SK-N-SH treated with all-trans-retinoic acid at 6 μM for 48 hours (cell line): ENCODE results near the gene TLE2.

Experiments used
- ATAC-seq: fragments of 200-7000 bp; cut with Tn5 transposase; 3 replicates; pipeline ENCODE4 v1.9.1; 2020; ENCODE audit warnings: mild to moderate bottlenecking, moderate library complexity
- ARNTL ChIP-seq: fragments of 450-650 bp; formaldehyde crosslinking; IDR thresholded peaks from 2 replicates; pipeline ENCODE4 v1.5.0; 2020; ENCODE audit warnings: low read depth, mild to moderate bottlenecking, moderate library complexity, borderline replicate concordance
- BACH2 ChIP-seq: fragments of 250-450 bp; sonication (Bioruptor Pico); IDR thresholded peaks from 2 replicates; pipeline ENCODE4 v1.9.0; 2021; ENCODE audit warnings: mild to moderate bottlenecking, borderline replicate concordance
- CSDC2 ChIP-seq: fragments of 250-450 bp; sonication (Bioruptor Pico); IDR thresholded peaks from 2 replicates; pipeline ENCODE4 v1.5.0; 2020; ENCODE audit warnings: mild to moderate bottlenecking, moderate library complexity
- CSRNP3 ChIP-seq: fragments of 250-450 bp; sonication (Bioruptor Pico); IDR thresholded peaks from 2 replicates; pipeline ENCODE4 v1.5.1; 2021; ENCODE audit warnings: mild to moderate bottlenecking, moderate library complexity
- ESRRG ChIP-seq: fragments of 250-450 bp; sonication (Bioruptor Pico); IDR thresholded peaks from 2 replicates; pipeline ENCODE4 v1.6.1; 2021; ENCODE audit warnings: mild to moderate bottlenecking
- GLIS3 ChIP-seq: fragments of 250-450 bp; sonication (Bioruptor Pico); IDR thresholded peaks from 2 replicates; pipeline ENCODE4 v1.5.0; 2020; ENCODE audit warnings: mild to moderate bottlenecking, moderate library complexity
- ISL1 ChIP-seq: fragments of 250-450 bp; sonication (Bioruptor Pico); IDR thresholded peaks from 2 replicates; pipeline ENCODE4 v2.1.2; 2022; ENCODE audit warnings: mild to moderate bottlenecking, moderate library complexity
- OSR1 ChIP-seq: fragments of 250-450 bp; sonication (Bioruptor Pico); IDR thresholded peaks from 2 replicates; pipeline ENCODE4 v1.8.0; 2022; ENCODE audit warnings: moderate library complexity, mild to moderate bottlenecking, inconsistent platforms
- PATZ1 ChIP-seq: fragments of 250-450 bp; sonication (Bioruptor Pico); IDR thresholded peaks from 2 replicates; pipeline ENCODE4 v1.8.0; 2020; ENCODE audit warnings: mild to moderate bottlenecking, moderate library complexity, borderline replicate concordance
- PPARA ChIP-seq: fragments of 250-450 bp; sonication (Bioruptor Pico); IDR thresholded peaks from 2 replicates; pipeline ENCODE4 v1.5.0; 2020; ENCODE audit warnings: mild to moderate bottlenecking, borderline replicate concordance
- RARB ChIP-seq: fragments of 250-450 bp; sonication (Bioruptor Pico); IDR thresholded peaks from 2 replicates; pipeline ENCODE4 v1.8.0; 2021; ENCODE audit warnings: mild to moderate bottlenecking, moderate library complexity
- SNAI2 ChIP-seq: fragments of 250-450 bp; sonication (Bioruptor Pico); IDR thresholded peaks from 2 replicates; pipeline ENCODE4 v1.5.0; 2020; ENCODE audit warnings: mild to moderate bottlenecking, moderate library complexity
- TCF4 ChIP-seq: fragments of 250-450 bp; sonication (Bioruptor Pico); IDR thresholded peaks from 2 replicates; pipeline ENCODE4 v1.8.0; 2021; ENCODE audit warnings: mild to moderate bottlenecking, moderate library complexity, borderline replicate concordance
- TOX ChIP-seq: fragments of 250-450 bp; sonication (Bioruptor Pico); IDR thresholded peaks from 2 replicates; pipeline ENCODE4 v1.8.0; 2021; ENCODE audit warnings: mild to moderate bottlenecking, moderate library complexity, borderline replicate concordance
- TSHZ2 ChIP-seq: fragments of 250-450 bp; sonication (Bioruptor Pico); IDR thresholded peaks from 2 replicates; pipeline ENCODE4 v1.5.0; 2020; ENCODE audit warnings: mild to moderate bottlenecking, moderate library complexity
- ZC3H10 ChIP-seq: fragments of 250-450 bp; sonication (Bioruptor Pico); IDR thresholded peaks from 2 replicates; pipeline ENCODE4 v1.5.1; 2021; ENCODE audit warnings: mild to moderate bottlenecking, moderate library complexity
- ZFP3 ChIP-seq: fragments of 250-450 bp; sonication (Bioruptor Pico); IDR thresholded peaks from 2 replicates; pipeline ENCODE4 v1.5.0; 2020; ENCODE audit warnings: mild to moderate bottlenecking, moderate library complexity
- ZFP30 ChIP-seq: fragments of 450-650 bp; formaldehyde crosslinking; IDR thresholded peaks from 2 replicates; pipeline ENCODE4 v1.5.0; 2022; ENCODE audit warnings: mild to moderate bottlenecking, moderate library complexity
- ZNF565 ChIP-seq: fragments of 450-650 bp; formaldehyde crosslinking; conservative IDR thresholded peaks from 2 replicates; pipeline ENCODE4 v1.5.0; 2020; ENCODE audit warnings: low read depth, mild to moderate bottlenecking, moderate library complexity
- ZNF70 ChIP-seq: fragments of 450-650 bp; formaldehyde crosslinking; IDR thresholded peaks from 2 replicates; pipeline ENCODE4 v1.5.0; 2020; ENCODE audit warnings: mild to moderate bottlenecking, moderate library complexity
- TF ChIP-seq, protein P1 (sequence below): fragments of 250-450 bp; sonication (Bioruptor Pico); IDR thresholded peaks from 2 replicates; pipeline ENCODE4 v1.8.0; 2021; ENCODE audit warnings: low read depth, mild to moderate bottlenecking, moderate library complexity, borderline replicate concordance
- TF ChIP-seq, protein P2 (sequence below): fragments of 250-450 bp; sonication (Bioruptor Pico); IDR thresholded peaks from 2 replicates; pipeline ENCODE4 v1.5.1; 2020; ENCODE audit warnings: low read depth, mild to moderate bottlenecking, moderate library complexity

Gene TLE2

DNA sequence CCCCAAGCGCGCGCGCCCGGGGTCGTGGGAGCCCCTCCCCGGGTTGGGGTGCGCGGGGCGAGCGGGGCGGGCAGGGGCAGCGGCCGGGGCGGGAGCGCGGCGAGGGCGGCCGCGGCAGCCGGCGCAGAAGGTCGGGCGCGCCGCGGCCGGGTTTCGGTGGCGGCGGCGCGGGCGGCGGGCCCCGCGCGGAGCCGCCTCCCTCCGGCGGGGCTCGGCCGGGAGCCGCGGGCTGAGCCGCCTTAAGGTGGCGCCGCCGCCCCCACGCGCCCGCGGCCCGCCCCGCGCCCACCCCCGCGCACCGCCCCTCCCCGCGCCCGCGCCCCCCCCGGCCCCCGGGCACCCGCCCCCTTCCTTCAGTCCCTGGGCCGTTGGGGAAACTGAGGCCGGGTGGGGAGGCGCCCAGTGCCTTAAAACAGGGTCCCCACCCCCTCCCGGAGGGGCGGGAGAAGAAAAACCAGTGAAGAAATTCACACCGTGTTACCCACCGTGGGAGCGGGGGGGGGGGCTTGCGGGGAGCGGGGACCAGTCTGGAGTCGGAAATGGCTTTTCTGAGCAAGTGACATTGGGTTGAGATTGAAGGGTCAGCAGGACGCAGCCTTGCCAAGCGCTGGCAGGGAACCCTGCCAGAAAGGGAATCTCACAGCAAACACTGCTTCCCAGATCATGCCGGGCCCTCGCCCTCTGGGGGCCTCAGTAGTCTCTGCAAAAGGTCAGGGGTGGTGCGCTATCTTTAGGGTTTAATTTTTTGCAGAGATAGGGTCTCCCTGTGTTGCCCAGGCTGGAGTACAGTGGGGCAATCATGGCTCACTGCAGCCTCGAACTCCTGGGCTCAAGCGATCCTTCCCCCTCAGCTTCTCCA lies at the start of gene TLE2:
Gene TLE2 (minus strand): TSS at position 216 of the 859 bp plus-strand sequence. CDS start 376 bp downstream, outside the sequence.
- no peak for ATAC-seq
- TF ChIP-seq ZNF565 (CRISPR knock-in tag) = no peak
- TF ChIP-seq ZFP3 = no peak
- TF ChIP-seq RARB = no peak
- no peak for TF ChIP-seq ARNTL
- TF ChIP-seq GLIS3 (CRISPR knock-in tag) = no peak
- TF ChIP-seq ZNF70 = no peak
- TF ChIP-seq ESRRG (CRISPR knock-in tag) = no peak
- TF ChIP-seq, protein P1, sequence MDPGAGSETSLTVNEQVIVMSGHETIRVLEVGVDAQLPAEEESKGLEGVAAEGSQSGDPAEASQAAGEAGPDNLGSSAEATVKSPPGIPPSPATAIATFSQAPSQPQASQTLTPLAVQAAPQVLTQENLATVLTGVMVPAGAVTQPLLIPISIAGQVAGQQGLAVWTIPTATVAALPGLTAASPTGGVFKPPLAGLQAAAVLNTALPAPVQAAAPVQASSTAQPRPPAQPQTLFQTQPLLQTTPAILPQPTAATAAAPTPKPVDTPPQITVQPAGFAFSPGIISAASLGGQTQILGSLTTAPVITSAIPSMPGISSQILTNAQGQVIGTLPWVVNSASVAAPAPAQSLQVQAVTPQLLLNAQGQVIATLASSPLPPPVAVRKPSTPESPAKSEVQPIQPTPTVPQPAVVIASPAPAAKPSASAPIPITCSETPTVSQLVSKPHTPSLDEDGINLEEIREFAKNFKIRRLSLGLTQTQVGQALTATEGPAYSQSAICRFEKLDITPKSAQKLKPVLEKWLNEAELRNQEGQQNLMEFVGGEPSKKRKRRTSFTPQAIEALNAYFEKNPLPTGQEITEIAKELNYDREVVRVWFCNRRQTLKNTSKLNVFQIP = no peak
- no peak for TF ChIP-seq CSDC2 (CRISPR knock-in tag)
- no peak for TF ChIP-seq BACH2 (CRISPR knock-in tag)
- TF ChIP-seq PPARA (CRISPR knock-in tag) = no peak
- no peak for TF ChIP-seq ZC3H10 (CRISPR knock-in tag)
- no peak for TF ChIP-seq ISL1 (CRISPR knock-in tag)
- no peak for TF ChIP-seq OSR1 (CRISPR knock-in tag)
- TF ChIP-seq PATZ1 (CRISPR knock-in tag) = no peak
- TF ChIP-seq ZFP30 (CRISPR knock-in tag) = no peak
- TF ChIP-seq TOX (CRISPR knock-in tag) = no peak
- no peak for TF ChIP-seq SNAI2 (CRISPR knock-in tag)
- TF ChIP-seq TSHZ2 (CRISPR knock-in tag) = no peak

DNA sequence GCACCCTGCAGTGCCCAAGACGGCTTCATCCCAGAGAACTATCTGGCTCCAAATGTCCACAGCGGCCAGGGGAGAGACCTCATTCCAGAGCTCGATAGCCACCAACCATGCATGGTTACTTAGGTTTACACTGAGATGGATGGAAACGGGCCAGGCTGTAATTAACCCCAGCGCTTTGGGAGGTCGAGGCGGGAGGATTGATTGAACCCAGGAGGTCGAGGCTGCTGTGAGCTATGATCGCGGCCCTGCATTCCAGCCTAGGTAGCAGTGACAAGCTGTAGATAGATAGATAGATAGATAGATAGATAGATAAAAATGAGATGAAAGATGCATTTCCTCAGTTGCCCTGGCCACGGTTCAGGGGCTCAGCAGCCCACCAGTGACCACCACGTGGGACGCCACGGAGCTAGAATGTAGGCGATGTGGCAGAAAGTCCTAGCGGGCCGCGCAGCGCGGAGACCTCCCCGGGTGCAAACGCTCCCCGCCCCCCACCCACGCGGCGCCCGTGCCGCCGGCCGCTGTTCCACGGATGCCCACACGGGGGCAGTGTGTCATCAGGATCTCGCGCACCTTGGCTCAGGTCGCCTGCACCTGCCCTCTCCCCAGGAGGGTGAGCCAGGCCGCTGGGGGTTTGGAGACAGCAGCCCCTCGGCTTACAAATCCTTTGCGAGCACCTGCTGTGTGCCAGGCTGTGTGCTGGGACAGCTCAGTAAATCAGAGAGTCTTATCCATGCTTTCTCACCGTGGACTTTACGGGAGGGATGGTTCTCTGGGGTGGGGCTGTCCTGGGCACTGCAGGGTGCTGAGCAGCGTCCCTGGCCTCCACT lies 46.7 kb upstream of the TLE2 start:
- no peak for TF ChIP-seq TSHZ2 (CRISPR knock-in tag)
- TF ChIP-seq GLIS3 (CRISPR knock-in tag) = no peak
- no peak for TF ChIP-seq CSRNP3
- TF ChIP-seq ZC3H10 (CRISPR knock-in tag) = no peak
- TF ChIP-seq TCF4 (CRISPR knock-in tag) = no peak
- TF ChIP-seq, protein P2, sequence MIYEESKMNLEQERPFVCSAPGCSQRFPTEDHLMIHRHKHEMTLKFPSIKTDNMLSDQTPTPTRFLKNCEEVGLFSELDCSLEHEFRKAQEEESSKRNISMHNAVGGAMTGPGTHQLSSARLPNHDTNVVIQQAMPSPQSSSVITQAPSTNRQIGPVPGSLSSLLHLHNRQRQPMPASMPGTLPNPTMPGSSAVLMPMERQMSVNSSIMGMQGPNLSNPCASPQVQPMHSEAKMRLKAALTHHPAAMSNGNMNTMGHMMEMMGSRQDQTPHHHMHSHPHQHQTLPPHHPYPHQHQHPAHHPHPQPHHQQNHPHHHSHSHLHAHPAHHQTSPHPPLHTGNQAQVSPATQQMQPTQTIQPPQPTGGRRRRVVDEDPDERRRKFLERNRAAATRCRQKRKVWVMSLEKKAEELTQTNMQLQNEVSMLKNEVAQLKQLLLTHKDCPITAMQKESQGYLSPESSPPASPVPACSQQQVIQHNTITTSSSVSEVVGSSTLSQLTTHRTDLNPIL (CRISPR knock-in tag) = no peak
- no peak for TF ChIP-seq ARNTL
- ATAC-seq = peak; percentile 82
